K562 (cell line): ENCODE results near the gene NME7. TPM values are rescaled to one million over a fixed set of nuclear protein-coding genes. Genes with fewer than 3 reads are reported as not detected.
A peak's percentile ranks its signal among the peaks of the same experiment; 100 is the strongest.

ENCODE experiments used
- BHLHE40 ChIP-seq: IDR thresholded peaks from 2 replicates; pipeline ENCODE4 v1.6.1; 2011; ENCODE audit warnings: low read length, improper control_type of control experiment
- BRD4 ChIP-seq: fragments of 200-600 bp; sonication (generic); IDR thresholded peaks from 2 replicates; pipeline ENCODE4 v1.6.1; 2017; ENCODE audit warnings: inconsistent platforms
- HDAC2 ChIP-seq: fragments of 450-650 bp; IDR thresholded peaks from 2 replicates; pipeline ENCODE4 v1.6.1; 2016; ENCODE audit warnings: mild to moderate bottlenecking
- HSF4 ChIP-seq: fragments of 250-450 bp; sonication (Bioruptor Pico); IDR thresholded peaks from 2 replicates; pipeline ENCODE4 v2.1.2; 2022; ENCODE audit warnings: mild to moderate bottlenecking, moderate library complexity, borderline replicate concordance
- MBD2 ChIP-seq: sonication (generic); IDR thresholded peaks from 2 replicates; pipeline ENCODE4 v1.6.1; 2016; ENCODE audit warnings: low read depth, borderline replicate concordance
- MGA ChIP-seq: fragments of 450-650 bp; IDR thresholded peaks from 2 replicates; pipeline ENCODE4 v1.6.1; 2016; ENCODE audit warnings: mild to moderate bottlenecking, moderate library complexity
- MLX ChIP-seq, 2 experiments: fragments of 450-650 bp in 1 of 2; sonication (generic) in 1 of 2; formaldehyde crosslinking; conservative IDR thresholded peaks; 2 replicates each; pipeline versions ENCODE4 v1.4.0 to v1.8.1; 2020 to 2022; ENCODE audit warnings: mild to moderate bottlenecking in 1 of 2, missing genetic modification reagents in 1 of 2
- MTA1 ChIP-seq: fragments of 450-650 bp; IDR thresholded peaks from 2 replicates; pipeline ENCODE4 v1.6.1; 2017; ENCODE audit warnings: borderline replicate concordance
- NRF1 ChIP-seq, 2 experiments: fragments of 450-650 bp; IDR thresholded peaks in 1 of 2; conservative IDR thresholded peaks in 1 of 2; 2 replicates each; pipeline ENCODE4 v1.6.1; 2014; ENCODE audit warnings: mild to moderate bottlenecking in 2 of 2
- SMARCC2 ChIP-seq: fragments of 450-650 bp; IDR thresholded peaks from 2 replicates; pipeline ENCODE4 v1.6.1; 2017; ENCODE audit warnings: antibody characterized with exemption, moderate library complexity, mild to moderate bottlenecking, low read depth
- TEAD4 ChIP-seq, 2 experiments: sonication (generic) in 1 of 2; formaldehyde crosslinking in 1 of 2; IDR thresholded peaks; 2 replicates each; pipeline versions ENCODE4 v1.6.1 to v1.8.0; 2012 to 2022; ENCODE audit warnings: borderline replicate concordance in 1 of 2, inconsistent platforms in 1 of 2, low read length in 1 of 2, mild to moderate bottlenecking in 1 of 2, missing genetic modification reagents in 1 of 2
- ZBTB17 ChIP-seq: fragments of 450-650 bp; formaldehyde crosslinking; IDR thresholded peaks from 2 replicates; pipeline ENCODE4 v1.4.0; 2020; ENCODE audit warnings: mild to moderate bottlenecking
- polyA plus RNA-seq, 8 experiments: library from polyadenylated mRNA; depleted of rRNA in 4 of 8; stranded (reverse) in 5 of 8; unstranded in 3 of 8; fragments of >200 nt; fragmentation: Nextera tagmentation in 2 of 8; fragmentation: Illumina TruSeq in 1 of 8; extraction: Ambion mirVana in 2 of 8; extraction: Trizol in 1 of 8; gene quantifications; 2 replicates each; pipeline versions ENCODE4 v1.2.1 to v1.2.3, GENCODE V29; 2011 to 2014; ENCODE audit warnings: inconsistent platforms in 1 of 8, missing spikeins in 1 of 8
- total RNA-seq, 7 experiments: library from RNA; depleted of rRNA in 6 of 7; stranded (reverse); fragments of >200 nt in 6 of 7; fragmentation: Illumina TruSeq in 2 of 7; extraction: Trizol in 2 of 7; gene quantifications; 2 replicates each; pipeline versions ENCODE4 v1.2.1 to v1.2.3, GENCODE V29; 2011 to 2021; ENCODE audit warnings: low replicate concordance in 1 of 7
- TF ChIP-seq, protein P1 (sequence below): fragments of 450-650 bp; IDR thresholded peaks from 2 replicates; pipeline ENCODE4 v1.6.1; 2018; ENCODE audit warnings: mild to moderate bottlenecking, low read depth; ENCODE audit not compliant: partially characterized antibody
- TF ChIP-seq, protein P2 (sequence below): fragments of 450-650 bp; formaldehyde crosslinking; conservative IDR thresholded peaks from 2 replicates; pipeline ENCODE4 v1.4.0; 2022; ENCODE audit warnings: mild to moderate bottlenecking, missing genetic modification characterization

NME7 gene
- total and polyA plus RNA-seq, 9 of the 15 experiments (the other 6 are each of a cell fraction or from before 2014, with no cell fraction given), result 7.9 to 43.2 (median 23.9) TPM

- no peak for TF ChIP-seq MGA
- TF ChIP-seq TEAD4 (IDR thresholded peaks at IDR 0.05; ENCODE audit: low read length), result no peak
- no peak for TF ChIP-seq TEAD4 (CRISPR knock-in tag; IDR thresholded peaks at IDR 0.05; ENCODE audit: borderline replicate concordance)
- TF ChIP-seq, protein P1, sequence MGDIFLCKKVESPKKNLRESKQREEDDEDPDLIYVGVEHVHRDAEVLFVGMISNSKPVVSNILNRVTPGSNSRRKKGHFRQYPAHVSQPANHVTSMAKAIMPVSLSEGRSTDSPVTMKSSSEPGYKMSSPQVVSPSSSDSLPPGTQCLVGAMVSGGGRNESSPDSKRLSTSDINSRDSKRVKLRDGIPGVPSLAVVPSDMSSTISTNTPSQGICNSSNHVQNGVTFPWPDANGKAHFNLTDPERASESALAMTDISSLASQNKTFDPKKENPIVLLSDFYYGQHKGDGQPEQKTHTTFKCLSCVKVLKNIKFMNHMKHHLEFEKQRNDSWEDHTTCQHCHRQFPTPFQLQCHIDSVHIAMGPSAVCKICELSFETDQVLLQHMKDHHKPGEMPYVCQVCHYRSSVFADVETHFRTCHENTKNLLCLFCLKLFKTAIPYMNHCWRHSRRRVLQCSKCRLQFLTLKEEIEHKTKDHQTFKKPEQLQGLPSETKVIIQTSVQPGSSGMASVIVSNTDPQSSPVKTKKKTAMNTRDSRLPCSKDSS, result no peak
- TF ChIP-seq BRD4, result 0 out of 2 replicates have a peak, but pooled peaks have one; percentile 13
- no peak for TF ChIP-seq HDAC2
- TF ChIP-seq, protein P2, sequence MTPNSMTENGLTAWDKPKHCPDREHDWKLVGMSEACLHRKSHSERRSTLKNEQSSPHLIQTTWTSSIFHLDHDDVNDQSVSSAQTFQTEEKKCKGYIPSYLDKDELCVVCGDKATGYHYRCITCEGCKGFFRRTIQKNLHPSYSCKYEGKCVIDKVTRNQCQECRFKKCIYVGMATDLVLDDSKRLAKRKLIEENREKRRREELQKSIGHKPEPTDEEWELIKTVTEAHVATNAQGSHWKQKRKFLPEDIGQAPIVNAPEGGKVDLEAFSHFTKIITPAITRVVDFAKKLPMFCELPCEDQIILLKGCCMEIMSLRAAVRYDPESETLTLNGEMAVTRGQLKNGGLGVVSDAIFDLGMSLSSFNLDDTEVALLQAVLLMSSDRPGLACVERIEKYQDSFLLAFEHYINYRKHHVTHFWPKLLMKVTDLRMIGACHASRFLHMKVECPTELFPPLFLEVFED (CRISPR knock-in tag), result no peak
- peak; percentile 69; the same call in 1 of the 2 replicates for TF ChIP-seq ZBTB17
- no peak for TF ChIP-seq MTA1
- TF ChIP-seq MLX (CRISPR knock-in tag; conservative IDR thresholded peaks at IDR 0.05), result no peak
- TF ChIP-seq NRF1 (conservative IDR thresholded peaks at IDR 0.05 in 1 of 2, IDR thresholded peaks at IDR 0.05 in 1 of 2), result no peak
- no peak for TF ChIP-seq BHLHE40
- no peak for TF ChIP-seq HSF4 (CRISPR knock-in tag)
- no peak for TF ChIP-seq MBD2
- no peak for TF ChIP-seq SMARCC2
These were observed 22.1 kb downstream of the NME7 start (continued) for GRCh38 chr1:169345511-169345910.
